Loucy (cell line): Measurements from ENCODE around the gene XPNPEP2.

Source experiments
- H2AFZ ChIP-seq: fragments of 200-600 bp; sonication (generic); 2 replicates; pipeline ENCODE4 v1.6.0; 2016; ENCODE audit warnings: antibody characterized with exemption, mild to moderate bottlenecking, low read length, moderate library complexity
- H3F3A ChIP-seq: fragments of 200-600 bp; 2 replicates; pipeline ENCODE4 v1.6.0; 2016; ENCODE audit warnings: antibody characterized with exemption, low read depth, mild to moderate bottlenecking
- H3K27me3 ChIP-seq: fragments of 200-600 bp; sonication (generic); 2 replicates; pipeline ENCODE4 v1.6.1; 2014; ENCODE audit warnings: low read length, mild to moderate bottlenecking; ENCODE audit not compliant: insufficient read depth, poor library complexity, severe bottlenecking
- H3K36me3 ChIP-seq: fragments of 200-600 bp; sonication (generic); 2 replicates; pipeline ENCODE4 v1.6.1; 2016; ENCODE audit warnings: low read length; ENCODE audit not compliant: insufficient read depth
- H3K4me1 ChIP-seq: fragments of 200-600 bp; sonication (generic); 2 replicates; pipeline ENCODE4 v1.5.1; 2014; ENCODE audit warnings: low read length, mild to moderate bottlenecking; ENCODE audit not compliant: insufficient read depth, poor library complexity, severe bottlenecking
- H3K4me2 ChIP-seq: fragments of 200-600 bp; sonication (generic); 2 replicates; pipeline ENCODE4 v1.6.0; 2014; ENCODE audit warnings: antibody characterized with exemption, low read length, low read depth, mild to moderate bottlenecking; ENCODE audit not compliant: poor library complexity, severe bottlenecking
- H3K4me3 ChIP-seq: fragments of 200-600 bp; sonication (generic); 2 replicates; pipeline ENCODE4 v1.5.1; 2014; ENCODE audit warnings: low read length, mild to moderate bottlenecking, mixed read lengths; ENCODE audit not compliant: poor library complexity, severe bottlenecking
- H3K79me2 ChIP-seq: fragments of 200-600 bp; sonication (generic); 2 replicates; pipeline ENCODE4 v1.6.1; 2014; ENCODE audit warnings: low read length; ENCODE audit not compliant: insufficient read depth
- H3K9ac ChIP-seq: fragments of 200-600 bp; sonication (generic); 2 replicates; pipeline ENCODE4 v1.6.0; 2014; ENCODE audit warnings: mild to moderate bottlenecking, low read depth, low read length, moderate library complexity; ENCODE audit not compliant: poor library complexity, severe bottlenecking
- H3K9me2 ChIP-seq: fragments of 200-600 bp; sonication (generic); replicated peaks from 2 replicates; pipeline ENCODE4 v1.6.1; 2016; ENCODE audit warnings: low read depth, low read length, mixed read lengths
- H3K9me3 ChIP-seq: fragments of 200-600 bp; sonication (generic); 2 replicates; pipeline ENCODE4 v1.6.1; 2014; ENCODE audit warnings: mild to moderate bottlenecking, antibody characterized with exemption, low read length, low read depth; ENCODE audit not compliant: insufficient read depth
- H4K20me1 ChIP-seq: fragments of 200-600 bp; sonication (generic); 2 replicates; pipeline ENCODE4 v1.6.0; 2014; ENCODE audit warnings: antibody characterized with exemption, low read length, mild to moderate bottlenecking; ENCODE audit not compliant: insufficient read depth, poor library complexity, severe bottlenecking
- EZH2phosphoT487 ChIP-seq: fragments of 200-600 bp; IDR thresholded peaks from 2 replicates; pipeline ENCODE4 v1.6.1; 2018; ENCODE audit warnings: antibody characterized with exemption, mild to moderate bottlenecking, moderate library complexity, borderline replicate concordance
- TF ChIP-seq, protein P1 (sequence below): fragments of 200-600 bp; sonication (generic); conservative IDR thresholded peaks from 2 replicates; pipeline ENCODE4 v1.5.1; 2014; ENCODE audit warnings: mild to moderate bottlenecking, antibody characterized with exemption, low read length

XPNPEP2 gene

DNA sequence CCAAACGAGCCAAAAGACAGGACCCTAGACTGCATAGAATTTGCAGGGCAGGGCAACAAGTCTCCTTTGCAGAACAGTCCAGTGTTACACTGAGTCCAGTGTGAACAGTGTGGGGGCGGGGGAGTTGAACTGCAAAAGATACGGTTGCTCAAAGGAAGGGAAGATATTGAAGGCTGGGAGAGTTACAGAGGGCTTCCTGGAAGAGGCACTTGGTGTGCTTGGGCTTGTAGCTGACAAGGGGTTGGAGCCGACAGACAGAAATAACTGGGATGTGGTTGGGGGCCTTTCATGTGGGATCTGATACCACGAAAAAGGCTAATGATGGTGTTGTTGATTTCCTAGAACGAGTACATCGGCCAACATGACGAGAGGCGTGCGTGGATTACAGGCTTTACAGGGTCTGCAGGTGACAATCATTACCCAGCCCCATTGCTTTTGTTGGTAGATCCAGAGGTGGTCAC is 6.1 kb downstream of the XPNPEP2 start:
- H2AFZ ChIP-seq, result no peak overlapping the region
- H3K9me3 ChIP-seq, result no peaks in the 10 kb centered on the region
- no peaks in the 10 kb centered on the region for H3K9me2 ChIP-seq
- no peak overlapping the region for H3K4me3 ChIP-seq
- no peak overlapping the region for H3K4me2 ChIP-seq
- no peak for TF ChIP-seq EZH2phosphoT487
- TF ChIP-seq, protein P1, sequence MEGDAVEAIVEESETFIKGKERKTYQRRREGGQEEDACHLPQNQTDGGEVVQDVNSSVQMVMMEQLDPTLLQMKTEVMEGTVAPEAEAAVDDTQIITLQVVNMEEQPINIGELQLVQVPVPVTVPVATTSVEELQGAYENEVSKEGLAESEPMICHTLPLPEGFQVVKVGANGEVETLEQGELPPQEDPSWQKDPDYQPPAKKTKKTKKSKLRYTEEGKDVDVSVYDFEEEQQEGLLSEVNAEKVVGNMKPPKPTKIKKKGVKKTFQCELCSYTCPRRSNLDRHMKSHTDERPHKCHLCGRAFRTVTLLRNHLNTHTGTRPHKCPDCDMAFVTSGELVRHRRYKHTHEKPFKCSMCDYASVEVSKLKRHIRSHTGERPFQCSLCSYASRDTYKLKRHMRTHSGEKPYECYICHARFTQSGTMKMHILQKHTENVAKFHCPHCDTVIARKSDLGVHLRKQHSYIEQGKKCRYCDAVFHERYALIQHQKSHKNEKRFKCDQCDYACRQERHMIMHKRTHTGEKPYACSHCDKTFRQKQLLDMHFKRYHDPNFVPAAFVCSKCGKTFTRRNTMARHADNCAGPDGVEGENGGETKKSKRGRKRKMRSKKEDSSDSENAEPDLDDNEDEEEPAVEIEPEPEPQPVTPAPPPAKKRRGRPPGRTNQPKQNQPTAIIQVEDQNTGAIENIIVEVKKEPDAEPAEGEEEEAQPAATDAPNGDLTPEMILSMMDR, result no peak
- H4K20me1 ChIP-seq, result no peaks in the 10 kb centered on the region
- no peaks in the 10 kb centered on the region for H3F3A ChIP-seq
- no peak overlapping the region for H3K9ac ChIP-seq
- H3K4me1 ChIP-seq, result no peaks in the 10 kb centered on the region
- H3K36me3 ChIP-seq, result no peaks in the 10 kb centered on the region
- H3K79me2 ChIP-seq, result no peaks in the 10 kb centered on the region
- H3K27me3 ChIP-seq, result no peaks in the 10 kb centered on the region

DNA sequence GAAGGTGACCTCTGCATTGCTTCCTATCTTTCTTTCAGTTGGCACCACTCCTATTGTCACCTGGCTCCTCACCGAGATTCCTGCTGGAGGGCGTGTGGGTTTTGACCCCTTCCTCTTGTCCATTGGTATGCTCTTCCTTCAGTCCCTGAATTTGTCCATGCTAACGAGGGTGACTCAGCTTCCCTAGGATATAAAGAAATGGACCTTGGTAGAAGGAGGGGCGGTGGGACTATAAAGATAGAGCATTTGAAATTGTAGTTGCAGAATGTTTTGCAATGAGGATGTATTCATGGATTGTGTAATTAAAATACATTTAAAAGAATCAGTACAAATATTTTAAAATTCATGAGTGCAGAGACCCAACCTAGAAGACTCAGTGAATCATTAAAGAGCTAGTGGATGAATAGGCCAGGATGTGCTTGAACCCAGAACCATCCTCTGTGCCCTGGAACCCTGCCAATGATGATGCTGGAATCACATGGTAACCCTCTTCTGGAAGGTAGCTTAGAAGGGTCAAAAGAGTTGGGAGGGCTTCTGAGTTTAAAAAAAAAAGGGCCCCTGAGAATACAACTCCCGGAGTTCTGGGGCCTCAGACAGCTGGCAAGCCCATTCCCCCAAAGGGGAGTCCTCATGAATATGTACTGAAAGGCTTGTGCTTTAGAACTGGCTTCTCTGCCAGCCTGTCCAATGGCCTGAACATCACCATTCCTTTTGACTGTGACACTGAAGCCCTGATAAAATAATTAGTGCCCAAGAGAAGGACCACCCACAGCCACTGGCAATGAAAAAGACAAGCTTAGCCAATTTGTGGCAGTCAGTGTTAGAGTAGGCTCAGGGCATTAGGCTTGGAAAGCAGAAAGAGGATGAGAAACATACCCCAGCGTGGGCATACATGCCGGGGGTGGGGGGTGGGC is 8.0 kb downstream of the XPNPEP2 start:
- Histone ChIP-seq H4K20me1 (no peaks in the 10 kb centered on the region), H3F3A (no peaks in the 10 kb centered on the region), H3K9me3 (no peaks in the 10 kb centered on the region), H3K36me3 (no peaks in the 10 kb centered on the region), H3K9ac (no peak overlapping the region), H3K79me2 (no peaks in the 10 kb centered on the region), H3K4me3 (no peak overlapping the region), H3K4me1 (no peaks in the 10 kb centered on the region), H3K9me2 (no peaks in the 10 kb centered on the region), H3K4me2 (no peak overlapping the region), H2AFZ (no peak overlapping the region), H3K27me3 (no peaks in the 10 kb centered on the region)
- no peak for TF ChIP-seq EZH2phosphoT487
- TF ChIP-seq, protein P1, result no peak

DNA sequence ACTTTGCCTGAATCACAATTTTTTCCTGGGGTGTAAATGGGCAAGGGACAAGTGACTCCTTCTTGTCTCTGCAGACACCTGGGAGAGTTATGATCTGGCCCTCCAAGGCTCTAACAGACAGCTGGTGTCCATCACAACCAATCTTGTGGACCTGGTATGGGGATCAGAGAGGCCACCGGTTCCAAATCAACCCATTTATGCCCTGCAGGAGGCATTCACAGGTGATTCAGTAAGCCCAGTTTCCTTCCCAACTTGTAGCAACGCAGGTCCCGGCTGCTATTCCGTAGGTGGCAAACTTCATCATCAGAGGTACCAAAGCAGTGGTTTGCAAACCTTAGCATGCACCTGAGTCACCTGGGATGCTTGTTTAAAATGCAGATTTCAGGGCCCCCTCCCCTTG is 8.8 kb downstream of the XPNPEP2 start:
- Histone ChIP-seq H3K4me3 (no peak overlapping the region), H2AFZ (no peak overlapping the region), H3K27me3 (no peaks in the 10 kb centered on the region), H3K9ac (no peak overlapping the region), H3K9me2 (no peaks in the 10 kb centered on the region), H3F3A (no peaks in the 10 kb centered on the region), H3K36me3 (no peaks in the 10 kb centered on the region), H3K4me2 (no peak overlapping the region), H3K4me1 (no peaks in the 10 kb centered on the region), H4K20me1 (no peaks in the 10 kb centered on the region), H3K79me2 (no peaks in the 10 kb centered on the region), H3K9me3 (no peaks in the 10 kb centered on the region)
- TF ChIP-seq, protein P1, result no peak
- TF ChIP-seq EZH2phosphoT487, result no peak
